ENCODE data around the gene CHRNE.

CHRNE gene

GRCh38 chr17:4903051-4903818 is at the start of gene CHRNE:
CHRNE (minus strand) TSS chr17:4903098; CDS start chr17:4903063, 35 bp downstream.
- Histone ChIP-seq H3K27me3 (ENCODE audit: insufficient read depth, low read length) (no peaks in the 10 kb centered on the region), H2AFZ (ENCODE audit: low read depth, low read length) (no peak within 1 kb of the TSS), H3K9me3 (ENCODE audit: low read length) (peaks cover 15% of the 10 kb centered on the region), H3K4me1 (ENCODE audit: insufficient read depth, low read length) (peaks cover 2% of the 10 kb centered on the region), H3K36me3 (ENCODE audit: insufficient read depth, low read length) (peaks cover 7% of the 10 kb centered on the region), H3K4me3 (ENCODE audit: low read length) (no peak within 1 kb of the TSS)

GRCh38 chr17:4951486-4951885 is 48.6 kb upstream of the CHRNE start:
- H3K9me3 ChIP-seq (ENCODE audit: low read length), result peaks cover 4% of the 10 kb centered on the region
- H2AFZ ChIP-seq (ENCODE audit: low read depth, low read length), result no peak overlapping the region
- peaks cover 5% of the 10 kb centered on the region for H3K36me3 ChIP-seq (ENCODE audit: insufficient read depth, low read length)
- no peaks in the 10 kb centered on the region for H3K27me3 ChIP-seq (ENCODE audit: insufficient read depth, low read length)
- H3K4me1 ChIP-seq (ENCODE audit: insufficient read depth, low read length), result peaks cover 26% of the 10 kb centered on the region
- H3K4me3 ChIP-seq (ENCODE audit: low read length), result peak overlapping the region; percentile 84

- Histone ChIP-seq H3K27me3 (ENCODE audit: insufficient read depth, low read length) (no peaks in the 10 kb centered on the region), H3K36me3 (ENCODE audit: insufficient read depth, low read length) (peaks cover 11% of the 10 kb centered on the region), H3K4me3 (ENCODE audit: low read length) (peak within 1 kb of the TSS; percentile 84), H3K9me3 (ENCODE audit: low read length) (peaks cover 4% of the 10 kb centered on the region), H2AFZ (ENCODE audit: low read depth, low read length) (peak within 1 kb of the TSS; percentile 44), H3K4me1 (ENCODE audit: insufficient read depth, low read length) (peaks cover 33% of the 10 kb centered on the region)
Observed at GRCh38 chr17:4950746-4951204, 47.9 kb upstream of the CHRNE start, which contains the start of gene ENO3. ENO3 (plus strand) TSS chr17:4951119; CDS start chr17:4951830, 711 bp downstream.

DNA sequence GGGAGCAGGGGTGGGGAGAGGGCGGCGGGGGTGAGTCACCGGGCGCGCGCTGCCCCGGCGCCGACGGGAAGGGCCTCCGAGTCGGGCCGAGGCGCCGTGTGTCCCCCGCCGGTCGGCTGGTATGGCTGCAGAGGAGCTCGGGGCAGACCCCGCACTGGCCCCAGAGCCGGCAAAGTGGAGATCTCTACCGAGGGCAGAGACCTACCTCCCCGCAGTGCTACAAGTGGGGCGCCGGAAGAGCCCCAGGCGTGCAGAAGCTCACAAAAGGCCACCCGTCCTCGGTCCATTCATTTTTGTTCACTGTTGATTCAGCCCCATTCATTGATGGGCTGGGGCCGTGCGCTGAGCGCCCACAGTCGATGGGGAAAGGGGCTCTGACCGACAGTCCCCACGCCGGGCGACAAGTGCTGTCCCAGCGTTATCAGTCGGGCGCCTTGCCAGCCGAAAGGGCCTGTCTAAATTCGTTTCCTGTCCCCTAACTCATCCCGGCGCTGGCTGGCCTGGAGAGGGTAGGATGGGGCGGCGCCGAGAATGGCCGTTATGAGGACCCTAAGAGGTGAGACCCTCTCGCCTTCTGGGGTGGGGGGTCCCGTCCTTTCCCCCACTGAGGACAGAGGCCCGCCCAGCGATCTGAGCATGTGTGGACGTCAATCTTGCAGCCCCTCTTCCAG is 47.3 kb upstream of the CHRNE start:
- Histone ChIP-seq H3K36me3 (ENCODE audit: insufficient read depth, low read length) (peaks cover 17% of the 10 kb centered on the region), H3K4me1 (ENCODE audit: insufficient read depth, low read length) (peaks cover 35% of the 10 kb centered on the region), H2AFZ (ENCODE audit: low read depth, low read length) (peak overlapping the region; percentile 44), H3K9me3 (ENCODE audit: low read length) (peaks cover 2% of the 10 kb centered on the region), H3K4me3 (ENCODE audit: low read length) (peak overlapping the region; percentile 84), H3K27me3 (ENCODE audit: insufficient read depth, low read length) (no peaks in the 10 kb centered on the region)

- Histone ChIP-seq H3K36me3 (ENCODE audit: insufficient read depth, low read length) (peaks cover 24% of the 10 kb centered on the region), H3K4me3 (ENCODE audit: low read length) (peak overlapping the region; percentile 84), H3K9me3 (ENCODE audit: low read length) (no peaks in the 10 kb centered on the region), H3K4me1 (ENCODE audit: insufficient read depth, low read length) (peaks cover 37% of the 10 kb centered on the region), H2AFZ (ENCODE audit: low read depth, low read length) (peak overlapping the region; percentile 74), H3K27me3 (ENCODE audit: insufficient read depth, low read length) (no peaks in the 10 kb centered on the region)
Observed at GRCh38 chr17:4949321-4950074, 46.6 kb upstream of the CHRNE start.

DNA sequence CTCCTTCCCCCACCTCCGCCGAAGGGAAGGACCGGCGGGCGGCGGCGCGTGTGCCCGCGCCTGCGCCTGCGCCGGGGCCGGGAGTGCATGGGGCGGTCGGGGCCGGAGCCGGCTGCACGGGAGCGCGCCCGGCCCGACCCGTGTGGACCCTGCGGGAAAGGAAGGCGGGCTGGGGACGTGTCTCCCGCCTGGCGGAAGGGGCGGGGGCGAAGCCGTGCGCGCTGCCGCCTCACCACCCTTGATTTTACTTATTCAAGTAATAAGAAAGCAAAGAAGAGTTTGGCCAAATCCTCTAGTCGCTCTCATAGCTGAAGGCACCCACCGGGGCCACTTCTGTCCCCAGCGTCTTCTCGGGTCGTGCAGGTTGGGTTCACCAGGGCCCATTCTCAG is 46.0 kb upstream of the CHRNE start:
- Histone ChIP-seq H3K36me3 (ENCODE audit: insufficient read depth, low read length) (peaks cover 30% of the 10 kb centered on the region), H2AFZ (ENCODE audit: low read depth, low read length) (peak overlapping the region; percentile 74), H3K4me1 (ENCODE audit: insufficient read depth, low read length) (peaks cover 37% of the 10 kb centered on the region), H3K9me3 (ENCODE audit: low read length) (no peaks in the 10 kb centered on the region), H3K27me3 (ENCODE audit: insufficient read depth, low read length) (no peaks in the 10 kb centered on the region), H3K4me3 (ENCODE audit: low read length) (peak overlapping the region; percentile 84)

DNA sequence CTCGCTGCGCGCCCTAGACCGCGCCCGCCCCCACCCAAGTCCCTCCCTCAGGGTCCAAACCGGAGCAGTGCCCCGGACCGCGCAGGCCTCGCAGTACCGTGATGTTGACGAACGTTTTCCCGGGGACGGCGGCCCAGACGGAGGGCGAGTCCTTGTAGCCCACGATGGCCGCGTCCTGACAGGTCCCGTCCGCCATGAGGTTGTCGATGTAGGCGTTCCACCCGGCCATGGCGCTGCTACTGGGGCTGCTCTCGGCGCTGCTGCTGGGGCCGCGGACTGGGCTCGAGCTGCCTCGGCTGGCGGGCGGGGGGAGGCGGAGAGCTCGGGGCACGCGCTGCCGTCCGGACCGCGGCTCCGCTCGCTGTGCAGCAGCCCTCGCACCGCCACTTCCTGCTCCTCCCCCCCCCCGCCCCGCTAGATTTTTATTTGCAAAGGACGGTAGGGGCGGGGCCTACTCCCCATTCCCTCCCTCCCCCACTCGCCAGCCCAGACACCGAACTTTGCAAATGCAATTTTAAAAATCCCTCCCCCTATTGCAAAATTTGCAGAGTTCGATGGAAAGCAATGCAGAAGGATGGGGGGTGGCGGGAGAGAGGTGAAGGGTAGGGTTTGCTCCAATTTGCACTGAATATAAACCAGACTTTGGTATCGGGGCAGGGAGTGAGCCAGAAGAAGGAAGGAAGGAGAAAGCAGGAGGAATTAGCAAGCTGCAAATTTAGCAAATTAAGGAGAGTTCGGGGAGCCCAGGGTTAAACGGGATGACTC is 45.5 kb upstream of the CHRNE start, which contains the start of gene PFN1:
PFN1 (minus strand) TSS at position 365 of the 765 bp plus-strand sequence; CDS start at position 229, 136 bp downstream.
- H3K9me3 ChIP-seq (ENCODE audit: low read length), result no peaks in the 10 kb centered on the region
- peaks cover 36% of the 10 kb centered on the region for H3K36me3 ChIP-seq (ENCODE audit: insufficient read depth, low read length)
- H3K4me1 ChIP-seq (ENCODE audit: insufficient read depth, low read length), result peaks cover 37% of the 10 kb centered on the region
- peak within 1 kb of the TSS; percentile 84 for H3K4me3 ChIP-seq (ENCODE audit: low read length)
- H3K27me3 ChIP-seq (ENCODE audit: insufficient read depth, low read length), result no peaks in the 10 kb centered on the region
- H2AFZ ChIP-seq (ENCODE audit: low read depth, low read length), result peak within 1 kb of the TSS; percentile 74

GRCh38 chr17:4947411-4948165 is 44.7 kb upstream of the CHRNE start:
- Histone ChIP-seq H3K4me1 (ENCODE audit: insufficient read depth, low read length) (peaks cover 37% of the 10 kb centered on the region), H3K4me3 (ENCODE audit: low read length) (peak overlapping the region; percentile 84), H3K36me3 (ENCODE audit: insufficient read depth, low read length) (peaks cover 43% of the 10 kb centered on the region), H3K9me3 (ENCODE audit: low read length) (no peaks in the 10 kb centered on the region), H2AFZ (ENCODE audit: low read depth, low read length) (peak overlapping the region; percentile 74), H3K27me3 (ENCODE audit: insufficient read depth, low read length) (no peaks in the 10 kb centered on the region)

GRCh38 chr17:4947010-4947410 is 44.1 kb upstream of the CHRNE start:
- peak overlapping the region; percentile 84 for H3K4me3 ChIP-seq (ENCODE audit: low read length)
- H3K4me1 ChIP-seq (ENCODE audit: insufficient read depth, low read length), result peaks cover 37% of the 10 kb centered on the region
- peaks cover 48% of the 10 kb centered on the region for H3K36me3 ChIP-seq (ENCODE audit: insufficient read depth, low read length)
- H3K27me3 ChIP-seq (ENCODE audit: insufficient read depth, low read length), result no peaks in the 10 kb centered on the region
- H2AFZ ChIP-seq (ENCODE audit: low read depth, low read length), result no peak overlapping the region
- H3K9me3 ChIP-seq (ENCODE audit: low read length), result no peaks in the 10 kb centered on the region

DNA sequence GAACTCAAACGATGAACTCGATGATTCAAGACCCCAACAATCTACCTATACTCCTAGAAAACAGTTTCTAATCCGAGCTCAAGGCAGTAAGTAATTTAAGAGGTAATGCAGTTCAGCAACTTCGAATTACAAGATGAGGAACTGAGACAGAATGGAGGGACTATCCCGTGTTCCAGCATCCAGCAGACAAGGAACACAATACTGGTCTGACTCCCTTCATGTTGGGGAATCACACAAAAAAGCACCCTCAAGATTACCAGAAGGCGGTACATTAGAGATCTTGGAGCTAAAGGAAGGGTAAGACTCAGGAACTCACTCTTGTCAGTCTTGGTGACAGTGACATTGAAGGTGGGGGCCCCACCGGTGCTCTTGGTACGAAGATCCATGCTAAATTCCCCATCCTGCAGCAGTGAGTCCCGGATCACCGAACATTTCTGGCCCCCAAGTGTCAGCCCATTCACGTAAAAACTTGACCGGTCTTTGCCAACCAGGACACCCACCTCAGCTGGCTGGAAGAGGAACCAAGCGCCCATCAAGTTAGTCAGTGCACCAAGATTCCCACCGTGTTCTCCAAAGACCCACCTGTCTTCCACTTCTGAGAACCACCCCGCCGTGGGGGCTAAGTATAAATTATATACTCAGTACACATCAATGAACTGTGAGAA is 43.5 kb upstream of the CHRNE start:
- peak overlapping the region; percentile 84 for H3K4me3 ChIP-seq (ENCODE audit: low read length)
- no peaks in the 10 kb centered on the region for H3K27me3 ChIP-seq (ENCODE audit: insufficient read depth, low read length)
- no peak overlapping the region for H2AFZ ChIP-seq (ENCODE audit: low read depth, low read length)
- H3K4me1 ChIP-seq (ENCODE audit: insufficient read depth, low read length), result peaks cover 34% of the 10 kb centered on the region
- no peaks in the 10 kb centered on the region for H3K9me3 ChIP-seq (ENCODE audit: low read length)
- peaks cover 50% of the 10 kb centered on the region for H3K36me3 ChIP-seq (ENCODE audit: insufficient read depth, low read length)

DNA sequence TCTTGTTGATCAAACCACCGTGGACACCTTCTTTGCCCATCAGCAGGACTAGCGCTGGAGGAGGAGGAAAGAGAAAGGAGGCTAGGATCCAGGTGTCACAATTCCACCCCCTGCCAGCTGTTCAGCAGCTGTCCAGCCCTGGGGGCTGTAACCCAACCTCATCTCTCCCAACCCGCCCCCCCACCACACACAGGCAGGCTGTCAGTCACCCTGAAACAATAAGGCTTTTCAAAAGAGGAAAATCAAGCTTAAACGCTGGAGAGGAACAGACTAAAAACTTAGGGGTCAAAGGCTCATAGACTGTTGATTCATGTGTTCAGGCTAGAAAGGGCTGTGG is 43.0 kb upstream of the CHRNE start:
- Histone ChIP-seq H2AFZ (ENCODE audit: low read depth, low read length) (no peak overlapping the region), H3K36me3 (ENCODE audit: insufficient read depth, low read length) (peaks cover 50% of the 10 kb centered on the region), H3K27me3 (ENCODE audit: insufficient read depth, low read length) (no peaks in the 10 kb centered on the region), H3K4me1 (ENCODE audit: insufficient read depth, low read length) (peaks cover 34% of the 10 kb centered on the region), H3K9me3 (ENCODE audit: low read length) (no peaks in the 10 kb centered on the region), H3K4me3 (ENCODE audit: low read length) (no peak overlapping the region)

Data from neuron (in vitro differentiated cells).